HG03280 (cell line): ENCODE data around the gene TRMT112.

Experiments used
- ATAC-seq: cut with Tn5 transposase; IDR thresholded peaks from one replicate; pipeline ENCODE4 v1.9.1; 2021; ENCODE audit warnings: mild to moderate bottlenecking, moderate library complexity; ENCODE audit not compliant: unreplicated experiment

Gene TRMT112

DNA sequence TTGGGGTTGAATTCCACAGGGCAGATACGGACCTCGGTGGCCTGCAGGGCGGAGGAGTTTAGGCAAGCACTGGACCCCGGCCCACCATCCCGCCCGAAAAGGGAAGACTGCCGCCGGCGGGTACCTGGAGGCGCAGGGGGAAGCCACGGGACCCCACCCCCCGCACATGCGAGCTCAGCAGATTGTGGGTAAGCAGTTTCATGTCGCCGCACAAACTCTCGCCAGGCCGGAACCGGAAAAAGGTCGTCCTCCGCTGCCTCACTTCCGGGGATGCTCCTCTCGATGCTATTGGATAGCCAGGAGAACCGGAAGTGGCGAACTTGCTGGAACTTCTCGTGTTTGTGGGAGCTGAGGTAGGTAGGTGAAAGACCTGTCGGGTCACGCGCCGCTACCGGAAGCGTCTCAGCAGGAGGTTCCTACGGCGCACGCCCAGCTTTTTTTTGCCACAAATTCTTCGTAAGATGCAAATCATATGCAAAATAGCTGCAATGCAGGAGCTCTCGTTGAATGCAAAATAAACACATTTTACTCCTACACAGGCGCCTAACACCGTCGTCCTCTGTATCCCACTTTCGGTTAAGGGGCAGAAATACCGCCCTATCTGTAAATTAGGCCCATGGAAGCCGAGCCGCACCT, at the start of gene TRMT112:
Gene TRMT112, minus strand, starts transcription at position 235 of the 636 bp plus-strand sequence. Its CDS starts 33 bp downstream, at position 202.
- peak; percentile 59 for ATAC-seq

DNA sequence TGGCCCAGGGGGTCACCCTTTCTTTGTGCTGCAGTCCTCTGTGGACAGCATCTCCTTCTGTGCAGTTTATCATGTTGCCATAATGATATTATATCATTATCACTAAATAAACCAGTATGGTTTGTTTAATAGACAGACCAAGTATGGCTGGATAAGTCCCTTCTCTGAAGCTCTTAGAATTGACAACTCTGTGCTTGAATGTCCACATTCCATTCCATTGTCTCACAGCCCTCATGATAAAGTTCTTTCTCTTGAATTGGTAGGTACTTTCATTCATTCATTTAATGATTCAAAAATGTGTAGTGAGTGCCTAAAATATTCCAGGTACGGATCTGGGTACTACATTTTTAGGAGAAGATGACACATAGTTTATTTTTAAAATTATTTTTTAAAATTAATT, 49.4 kb upstream of the TRMT112 start:
- ATAC-seq = no peak

DNA sequence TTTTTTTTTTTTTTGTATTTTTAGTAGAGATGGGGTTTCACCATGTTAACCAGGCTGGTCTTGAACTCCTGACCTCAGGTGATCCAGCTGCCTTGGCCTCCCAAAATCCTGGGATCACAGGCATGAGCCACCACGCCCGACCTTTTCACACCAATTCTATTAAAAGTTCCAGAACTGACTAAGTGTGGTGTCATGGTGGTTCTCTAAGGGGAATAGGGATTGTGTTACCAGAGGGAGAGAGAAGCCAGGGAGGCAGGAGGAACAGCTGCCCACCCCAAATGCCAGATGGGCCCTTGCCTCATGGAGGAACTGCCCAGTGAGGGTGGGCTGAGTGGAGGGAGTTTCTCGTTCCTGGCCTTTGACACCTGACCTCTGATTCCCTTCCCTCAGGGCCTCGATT, 47.6 kb upstream of the TRMT112 start:
- ATAC-seq = no peak

DNA sequence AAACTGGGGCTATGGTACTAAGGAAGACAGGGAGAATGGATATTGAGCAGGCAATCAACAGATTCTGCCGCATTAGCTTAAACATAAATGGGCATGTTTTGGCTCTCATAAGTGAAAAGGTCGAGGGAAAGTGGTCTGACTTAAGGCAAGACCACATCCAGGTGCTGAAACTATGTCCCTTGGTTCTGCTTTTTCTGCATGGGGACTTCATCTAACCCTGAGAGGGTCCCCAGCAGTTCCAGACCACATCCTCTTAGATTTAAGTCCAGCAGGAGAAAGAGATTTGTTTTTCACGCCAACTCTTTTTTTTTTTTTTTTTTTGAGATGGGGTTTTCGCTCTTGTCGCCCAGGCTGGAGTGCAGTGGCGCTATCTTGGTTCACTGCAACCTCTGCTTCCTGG, 47.1 kb upstream of the TRMT112 start:
- no peak for ATAC-seq

DNA sequence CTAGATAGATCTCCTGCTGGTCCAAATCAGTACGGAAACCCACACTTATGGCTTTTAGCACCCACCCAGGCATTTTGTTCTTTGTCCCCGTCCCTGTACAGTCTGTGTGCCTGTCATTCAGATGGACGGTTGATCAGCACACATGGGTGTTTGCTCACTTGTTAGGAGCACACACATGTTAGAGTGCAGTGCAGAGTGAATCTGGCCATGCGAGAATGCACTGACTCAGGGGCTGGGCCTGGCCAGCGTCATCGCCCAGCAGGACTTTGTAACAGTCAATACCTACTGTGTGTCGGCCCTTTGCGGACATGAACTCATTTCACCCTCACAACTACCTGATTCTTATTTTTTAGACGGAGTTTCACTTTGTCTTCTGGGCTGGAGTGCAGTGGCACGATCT, 45.0 kb upstream of the TRMT112 start:
- ATAC-seq = no peak

DNA sequence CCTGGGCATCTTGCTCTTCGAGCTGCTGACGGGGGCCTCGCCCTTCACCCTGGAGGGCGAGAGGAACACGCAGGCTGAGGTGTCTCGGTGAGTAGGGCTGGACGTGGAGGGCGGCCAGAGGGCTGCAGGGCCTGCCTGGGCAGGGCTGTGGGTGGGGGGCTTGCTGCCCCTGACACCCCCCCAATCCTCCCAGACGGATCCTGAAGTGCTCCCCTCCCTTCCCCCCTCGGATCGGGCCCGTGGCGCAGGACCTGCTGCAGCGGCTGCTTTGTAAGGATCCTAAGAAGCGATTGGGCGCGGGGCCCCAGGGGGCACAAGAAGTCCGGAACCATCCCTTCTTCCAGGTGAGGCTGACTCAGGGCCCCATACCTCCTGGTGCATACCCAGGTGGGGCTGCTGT, 44.3 kb upstream of the TRMT112 start:
- no peak for ATAC-seq

DNA sequence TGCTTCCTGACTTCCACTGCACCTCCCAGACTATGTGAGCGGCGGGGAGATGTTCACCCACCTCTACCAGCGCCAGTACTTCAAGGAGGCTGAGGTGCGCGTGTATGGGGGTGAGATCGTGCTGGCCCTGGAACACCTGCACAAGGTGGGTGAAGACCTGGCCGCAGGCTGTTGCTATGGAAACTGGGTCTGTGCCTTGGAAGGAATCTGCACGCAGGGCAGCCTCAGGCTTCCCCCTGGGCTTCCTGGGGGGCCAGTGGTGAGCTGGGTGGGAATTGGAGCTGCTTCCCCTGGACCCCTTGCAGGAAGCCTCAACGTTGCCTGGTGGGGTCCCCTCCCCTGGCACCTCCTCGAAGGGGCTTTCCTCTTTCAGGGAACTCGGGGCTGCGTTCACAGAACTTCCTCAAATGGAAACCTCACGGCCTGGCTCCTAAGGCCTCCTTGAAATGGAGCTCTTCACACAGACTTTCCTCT, 43.1 kb upstream of the TRMT112 start:
- ATAC-seq = no peak

DNA sequence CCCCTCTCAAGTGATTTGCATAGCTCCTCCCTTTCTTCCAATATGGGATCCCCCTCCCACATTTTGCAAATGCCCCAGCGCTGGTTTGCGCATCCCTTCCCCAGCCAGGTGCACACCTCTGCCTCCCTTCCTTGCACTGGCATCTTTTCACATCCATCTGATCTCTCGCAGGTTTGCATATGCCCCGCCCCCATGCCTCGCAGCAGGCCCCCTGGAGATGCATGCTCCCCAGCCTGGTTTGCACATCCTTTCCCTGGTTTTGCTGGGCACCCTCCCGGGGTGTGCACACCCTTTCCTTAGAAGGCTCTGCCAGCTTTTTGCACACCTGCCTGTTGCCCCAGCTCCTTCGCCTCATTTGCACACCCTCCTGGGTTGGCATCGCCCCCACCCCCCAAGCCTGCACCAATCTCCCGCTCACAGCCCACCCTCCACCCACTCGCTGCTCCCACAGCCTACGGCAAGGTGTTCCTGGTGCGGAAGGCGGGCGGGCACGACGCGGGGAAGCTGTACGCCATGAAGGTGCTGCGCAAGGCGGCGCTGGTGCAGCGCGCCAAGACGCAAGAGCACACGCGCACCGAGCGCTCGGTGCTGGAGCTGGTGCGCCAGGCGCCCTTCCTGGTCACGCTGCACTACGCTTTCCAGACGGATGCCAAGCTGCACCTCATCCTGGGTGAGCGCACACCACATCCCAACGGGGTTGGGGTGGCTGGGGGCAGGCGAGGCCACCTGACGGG, 42.5 kb upstream of the TRMT112 start:
- ATAC-seq = no peak

DNA sequence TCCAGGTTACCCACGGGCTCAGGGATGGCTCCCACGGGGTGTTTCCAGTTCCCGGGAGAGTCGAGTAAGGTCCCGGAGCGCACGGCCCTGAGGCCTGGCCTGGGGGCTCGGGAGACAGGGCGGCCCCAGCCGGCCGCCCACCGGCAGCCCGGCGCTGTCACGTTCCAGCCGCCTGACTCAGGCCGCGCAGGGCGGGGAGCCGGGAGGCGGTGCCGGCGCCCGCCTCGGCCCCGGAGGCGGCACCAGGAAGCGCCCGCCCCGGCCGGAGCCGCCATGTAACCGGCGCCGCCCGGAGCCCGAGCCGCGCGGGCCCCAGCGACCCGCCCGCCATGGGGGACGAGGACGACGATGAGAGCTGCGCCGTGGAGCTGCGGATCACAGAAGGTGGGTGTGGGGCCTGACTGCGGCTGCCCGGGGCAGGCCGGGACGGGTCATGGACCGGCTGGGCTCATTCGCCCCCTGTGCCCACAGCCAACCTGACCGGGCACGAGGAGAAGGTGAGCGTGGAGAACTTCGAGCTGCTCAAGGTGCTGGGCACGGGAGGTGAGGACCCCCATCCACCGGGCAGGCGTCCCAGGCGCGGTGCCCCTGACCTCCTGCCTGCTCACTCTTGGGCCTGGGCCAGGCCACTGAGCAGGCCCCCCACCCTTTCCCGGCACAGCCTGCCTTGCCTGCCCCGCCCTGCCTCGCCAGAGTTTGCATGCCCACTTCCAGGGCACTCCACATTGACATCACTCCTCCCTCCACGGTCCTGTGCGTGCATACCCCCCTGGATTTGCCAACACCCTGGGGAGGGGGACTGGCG, 41.8 kb upstream of the TRMT112 start, which contains the start of gene RPS6KA4:
Gene RPS6KA4, plus strand, starts transcription at position 256 of the 805 bp plus-strand sequence. Its CDS starts 74 bp downstream, at position 330.
- ATAC-seq = peak; percentile 68

DNA sequence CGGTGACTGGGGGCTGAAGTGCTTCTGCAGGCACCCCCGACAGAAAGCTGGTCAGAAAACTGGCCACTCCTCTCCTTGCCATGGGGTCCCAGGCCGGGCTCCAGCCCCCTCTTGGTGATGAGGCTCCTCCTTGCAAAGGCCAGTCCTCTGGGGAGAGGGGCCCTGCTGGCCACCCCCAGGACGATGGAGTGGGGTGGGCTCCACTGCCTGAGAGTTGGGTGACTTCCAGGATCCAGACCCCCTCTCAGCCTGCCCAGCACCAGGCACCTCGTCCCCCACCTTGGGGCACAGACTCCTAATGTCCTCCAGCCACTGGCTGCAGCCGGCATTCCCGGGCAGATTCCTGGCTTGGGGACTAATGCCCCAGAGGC, 41.2 kb upstream of the TRMT112 start:
- ATAC-seq = no peak

DNA sequence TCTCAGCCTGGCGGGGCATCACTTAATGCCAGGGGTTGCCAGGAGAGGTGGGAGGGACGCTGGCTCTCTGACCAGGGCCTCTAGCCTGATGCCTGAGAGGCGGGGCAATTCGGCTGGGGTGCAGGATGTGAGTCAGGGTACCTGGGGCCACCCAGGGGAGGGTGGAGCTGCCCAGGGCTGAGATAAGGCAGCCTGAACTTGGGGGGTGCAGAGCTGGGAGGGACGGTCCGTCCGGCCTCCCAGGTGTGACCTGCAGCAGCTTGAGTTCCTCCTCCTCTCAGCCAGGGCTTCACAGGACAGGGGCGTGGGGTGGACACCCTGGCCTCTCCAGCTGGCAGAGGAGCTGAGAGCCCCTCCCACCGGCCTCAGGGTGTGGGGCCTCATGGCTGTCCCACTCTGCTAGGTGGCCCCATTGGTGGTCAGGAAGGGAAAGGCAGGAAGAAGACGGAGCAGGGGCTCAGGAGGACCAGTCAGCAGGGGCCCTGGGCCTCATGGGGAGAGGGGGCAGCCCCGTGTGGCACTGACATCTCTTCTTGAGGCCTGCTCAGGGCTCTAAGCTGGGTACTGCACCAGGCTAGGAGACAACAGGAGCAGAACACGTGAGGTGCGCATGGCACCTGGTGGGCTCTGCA, 40.7 kb upstream of the TRMT112 start:
- no peak for ATAC-seq

DNA sequence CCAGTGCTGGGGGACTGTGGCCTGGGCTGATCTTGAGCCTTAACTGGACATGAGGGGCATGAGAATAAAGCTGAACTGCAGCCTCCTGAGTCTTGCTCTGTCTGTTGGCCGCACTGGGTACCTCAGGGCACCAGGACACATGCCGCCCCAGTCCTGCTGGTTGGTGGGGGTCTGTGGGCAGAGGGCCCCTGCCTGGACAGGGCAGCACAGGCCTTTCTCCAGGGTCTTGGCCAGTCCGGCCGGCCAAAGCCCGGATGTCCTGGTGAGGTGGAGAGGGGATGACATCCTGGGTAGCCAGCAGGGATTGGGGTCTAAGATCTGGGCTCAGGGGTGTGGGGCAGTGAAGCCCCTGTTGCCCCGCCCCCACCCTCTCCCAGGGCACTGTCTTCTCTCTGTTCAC, 40.1 kb upstream of the TRMT112 start:
- ATAC-seq = no peak

DNA sequence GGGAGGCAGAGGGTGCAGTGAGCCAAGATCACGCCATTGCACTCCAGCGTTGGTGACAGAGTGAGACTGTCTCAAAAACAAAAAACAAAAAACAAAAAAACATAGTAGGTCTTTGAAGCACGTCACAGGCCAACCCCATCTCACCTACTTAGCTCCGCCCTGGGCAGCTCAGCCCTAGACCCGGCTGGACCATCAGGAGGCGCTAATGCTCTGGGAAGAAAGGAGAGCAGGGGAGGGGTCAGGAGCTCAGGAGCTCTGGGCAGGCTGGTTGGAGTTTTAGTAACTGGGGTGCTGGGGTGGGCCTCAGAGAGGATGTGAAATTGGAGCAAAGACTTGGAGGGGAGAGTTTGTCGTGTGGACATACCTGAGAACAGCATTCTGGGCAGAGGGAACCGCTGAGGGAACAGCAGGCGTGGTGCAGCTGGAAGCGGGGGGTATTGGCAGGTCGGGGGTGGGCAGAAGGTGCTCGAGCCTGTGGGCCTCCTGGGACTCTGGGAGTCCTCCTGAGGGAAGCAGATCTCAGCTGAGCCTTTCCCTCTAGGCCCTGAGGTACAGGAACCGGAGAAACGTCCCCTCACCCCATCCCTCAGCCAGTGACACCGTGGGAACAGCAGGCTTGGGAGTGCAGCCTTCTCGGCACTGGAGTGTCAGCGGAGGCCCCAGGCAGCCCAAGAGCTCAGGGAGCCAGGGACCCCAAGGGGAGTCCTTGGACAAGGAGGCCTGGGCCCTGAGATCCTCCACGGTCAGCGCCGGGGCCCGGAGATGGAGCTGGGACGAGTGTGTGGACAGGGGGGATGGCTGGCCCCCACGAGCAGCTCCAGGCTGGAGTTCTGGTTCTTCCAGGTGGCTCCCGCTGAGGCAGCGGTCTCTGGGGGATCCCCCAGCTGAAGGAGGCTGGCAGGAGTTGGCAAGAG, 39.4 kb upstream of the TRMT112 start:
- ATAC-seq = no peak

DNA sequence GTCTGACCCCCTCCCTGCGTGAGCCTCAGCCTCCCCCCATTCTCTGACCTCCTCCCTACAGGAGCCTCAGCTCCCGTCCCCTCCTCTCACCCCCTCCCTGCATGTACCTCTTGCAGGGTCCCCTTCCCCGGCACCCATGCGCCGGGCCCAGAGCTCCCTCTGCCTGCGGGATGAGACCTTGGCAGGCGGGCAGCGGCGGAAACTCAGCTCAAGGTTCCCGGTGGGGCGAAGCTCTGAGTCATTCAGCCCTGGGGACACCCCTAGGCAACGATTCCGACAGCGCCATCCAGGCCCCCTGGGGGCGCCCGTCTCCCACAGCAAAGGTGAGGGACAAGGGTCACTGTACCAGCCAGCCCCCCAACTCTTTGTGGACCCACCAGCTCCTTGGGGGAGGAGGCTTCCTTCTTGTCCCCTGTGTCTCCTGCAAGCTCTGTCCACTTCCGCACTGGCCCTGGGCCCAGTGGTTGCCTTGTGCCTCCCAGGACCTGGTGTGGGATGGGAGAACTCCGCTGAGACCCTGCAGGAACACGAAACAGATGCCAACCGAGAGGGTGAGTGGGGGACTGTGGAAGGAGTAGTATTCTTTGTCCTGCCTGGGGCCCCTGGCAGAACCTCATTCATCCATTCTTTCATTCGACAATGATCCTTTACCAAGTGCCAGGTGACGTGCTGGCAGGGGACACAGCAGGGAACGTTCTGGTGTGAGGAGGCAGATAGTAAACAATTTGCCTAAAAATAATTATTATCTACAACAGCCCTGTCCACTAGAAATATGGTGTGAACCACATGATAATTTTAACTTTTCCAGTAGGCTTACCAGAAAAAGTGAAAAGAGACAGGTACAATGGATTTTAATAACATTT, 38.0 kb upstream of the TRMT112 start:
- no peak for ATAC-seq

DNA sequence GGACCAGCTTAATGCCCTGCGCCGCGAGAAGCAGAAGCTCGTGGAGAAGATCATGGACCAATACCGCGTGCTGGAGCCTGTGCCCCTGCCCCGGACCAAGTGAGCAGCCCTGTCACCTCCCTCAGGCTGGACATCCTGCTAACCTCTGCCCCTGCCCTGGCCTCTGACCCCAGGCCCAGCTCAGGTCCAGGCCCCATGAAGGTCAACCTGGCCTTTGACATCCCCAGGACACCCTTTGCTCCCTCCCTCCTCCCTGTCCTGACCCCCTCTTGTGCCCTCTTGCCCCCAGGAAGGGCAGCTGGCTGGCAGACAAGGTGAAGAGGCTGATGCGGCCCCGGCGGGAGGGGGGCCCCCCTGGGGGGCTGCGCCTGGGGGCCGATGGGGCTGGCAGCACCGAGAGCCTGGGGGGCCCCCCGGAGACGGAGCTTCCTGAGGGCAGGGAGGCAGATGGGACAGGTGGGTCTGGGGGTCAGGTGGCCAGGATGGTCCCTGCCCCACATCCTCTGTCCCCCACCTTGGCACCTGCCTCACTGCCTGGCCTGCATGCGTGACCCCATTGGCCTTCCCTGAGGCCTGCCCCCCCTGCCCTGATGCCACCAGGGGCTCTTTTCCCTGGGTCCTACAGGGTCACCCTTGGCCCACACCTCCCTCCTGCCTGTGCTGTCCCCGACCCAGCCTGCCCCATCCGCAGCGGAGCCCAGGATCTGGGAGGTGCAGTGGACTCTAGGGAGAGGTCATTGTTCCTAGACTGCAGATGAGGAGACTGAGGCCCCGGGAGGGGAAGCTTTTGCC, 36.6 kb upstream of the TRMT112 start:
- no peak for ATAC-seq

DNA sequence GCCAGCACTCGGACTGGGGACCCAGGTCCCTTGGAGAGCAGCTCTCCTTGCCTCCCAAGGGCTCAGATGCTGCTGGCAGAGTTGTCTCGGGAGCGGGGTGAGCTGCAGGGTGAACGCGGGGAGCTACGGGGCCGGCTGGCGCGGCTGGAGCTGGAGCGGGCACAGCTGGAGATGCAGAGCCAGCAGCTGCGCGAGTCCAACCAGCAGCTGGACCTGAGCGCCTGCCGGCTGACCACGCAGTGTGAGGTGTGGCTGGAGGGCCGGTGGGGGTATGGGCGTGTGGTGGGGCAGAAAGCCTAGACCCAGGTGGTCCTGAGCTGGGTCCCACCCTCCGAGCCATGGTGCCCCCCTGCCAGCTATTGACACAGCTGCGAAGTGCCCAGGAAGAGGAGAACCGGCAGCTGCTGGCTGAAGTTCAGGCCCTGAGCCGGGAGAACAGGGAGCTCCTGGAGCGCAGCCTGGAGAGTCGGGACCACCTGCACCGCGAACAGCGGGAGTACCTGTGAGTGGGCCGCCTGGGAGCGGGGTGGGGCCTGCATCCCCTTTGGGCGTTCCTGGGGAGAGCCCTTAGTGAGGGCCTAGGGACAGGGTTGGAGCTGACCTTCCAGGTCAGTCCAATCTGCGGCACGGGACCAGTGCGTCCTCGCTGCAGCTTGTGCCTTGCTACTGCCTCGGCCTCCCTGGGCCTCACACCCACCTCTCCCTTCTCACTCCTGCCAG, 35.8 kb upstream of the TRMT112 start:
- no peak for ATAC-seq

DNA sequence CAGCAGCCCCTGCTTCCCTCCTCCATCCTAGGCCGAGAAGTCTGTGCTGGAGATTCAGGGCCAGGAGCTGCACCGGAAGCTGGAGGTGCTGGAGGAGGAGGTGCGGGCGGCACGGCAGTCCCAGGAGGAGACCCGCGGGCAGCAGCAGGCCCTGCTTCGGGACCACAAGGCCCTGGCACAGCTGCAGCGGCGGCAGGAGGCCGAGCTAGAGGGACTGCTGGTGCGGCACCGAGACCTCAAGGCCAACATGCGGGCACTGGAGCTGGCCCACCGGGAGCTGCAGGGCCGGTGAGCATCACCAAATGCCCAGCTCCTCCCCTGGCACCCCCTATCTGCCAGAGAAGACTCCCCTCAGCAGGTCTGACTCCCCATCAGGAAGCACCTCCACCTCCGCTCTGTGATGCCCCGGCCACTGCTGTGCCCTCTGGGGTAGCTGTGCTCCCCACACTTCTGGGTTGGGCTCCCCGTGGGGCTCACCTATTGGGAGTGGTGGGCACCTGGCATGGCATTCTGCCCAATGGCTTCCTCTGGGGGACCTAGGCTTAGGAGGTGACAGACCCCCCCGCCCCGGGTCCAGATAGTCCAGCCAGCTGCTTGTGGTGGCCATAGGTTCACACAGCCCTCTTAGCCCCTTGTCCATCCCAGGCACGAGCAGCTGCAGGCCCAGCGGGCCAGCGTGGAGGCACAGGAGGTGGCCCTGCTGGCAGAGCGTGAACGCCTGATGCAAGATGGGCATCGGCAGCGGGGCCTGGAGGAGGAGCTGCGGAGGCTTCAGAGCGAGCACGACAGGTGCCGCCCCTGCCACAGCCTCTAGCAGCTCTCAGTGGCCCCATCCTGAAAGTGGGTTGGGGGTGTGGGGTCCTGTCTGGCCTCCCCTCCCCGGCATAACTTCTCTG, 35.0 kb upstream of the TRMT112 start:
- no peak for ATAC-seq
